GM18870 (cell line): ENCODE data around the gene BLOC1S3.

Experiments used
- ATAC-seq: cut with Tn5 transposase; IDR thresholded peaks from one replicate; pipeline ENCODE4 v1.9.1; 2021; ENCODE audit warnings: moderate library complexity; ENCODE audit not compliant: unreplicated experiment

Gene BLOC1S3

GRCh38 chr19:45160870-45161737, 17.5 kb upstream of the BLOC1S3 start, which contains the start of gene NKPD1:
TSS of gene NKPD1 (minus strand) at chr19:45160982. CDS start at chr19:45160150, 832 bp downstream.
- ATAC-seq: no peak

- no peak for ATAC-seq
These were observed 16.6 kb upstream of the BLOC1S3 start for GRCh38 chr19:45161738-45162607.

GRCh38 chr19:45162608-45163143, 15.9 kb upstream of the BLOC1S3 start:
- no peak for ATAC-seq

- no peak for ATAC-seq
These were observed 15.4 kb upstream of the BLOC1S3 start for GRCh38 chr19:45163156-45163555.

- ATAC-seq: no peak
These were observed 14.7 kb upstream of the BLOC1S3 start for GRCh38 chr19:45163751-45164460.

DNA sequence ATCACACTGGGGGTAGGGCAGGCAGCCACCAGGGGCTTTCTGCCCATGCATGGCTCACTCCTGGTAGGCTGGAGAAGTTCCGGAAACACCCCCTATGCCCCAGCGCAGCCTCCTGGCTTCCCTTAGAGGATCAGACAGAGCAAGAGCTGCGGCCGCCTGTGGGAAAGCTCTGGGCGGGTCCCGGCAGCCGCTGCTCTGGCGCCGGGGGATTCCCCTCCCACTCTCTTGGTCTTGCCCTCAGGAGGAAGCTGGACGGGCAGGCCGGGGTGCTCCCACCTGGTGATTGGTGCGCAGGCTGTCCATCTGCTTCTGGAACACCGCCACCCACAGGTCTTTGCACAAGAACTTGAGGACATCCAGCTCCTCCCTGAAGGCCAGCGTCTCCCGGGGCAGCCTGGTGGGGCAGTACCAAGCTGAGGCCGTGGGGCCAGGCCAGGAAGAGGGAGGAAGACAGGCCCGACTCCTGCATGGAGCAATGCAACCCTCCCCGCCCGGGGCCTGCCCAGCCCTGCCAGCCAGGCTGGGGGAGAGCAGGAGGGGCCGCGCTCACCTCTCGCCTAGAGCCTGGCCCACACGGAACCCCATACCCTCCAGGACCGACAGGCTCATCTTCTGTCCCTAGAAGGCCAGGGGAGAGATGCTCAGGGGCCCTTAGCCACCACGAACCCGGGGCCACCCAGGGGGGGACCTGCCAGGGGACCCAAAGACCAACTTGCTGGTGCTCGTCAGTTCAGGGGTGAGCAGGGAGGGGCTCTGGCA, 13.8 kb upstream of the BLOC1S3 start:
- ATAC-seq: no peak

- ATAC-seq: no peak
These were observed 11.8 kb upstream of the BLOC1S3 start for GRCh38 chr19:45166723-45167252.

DNA sequence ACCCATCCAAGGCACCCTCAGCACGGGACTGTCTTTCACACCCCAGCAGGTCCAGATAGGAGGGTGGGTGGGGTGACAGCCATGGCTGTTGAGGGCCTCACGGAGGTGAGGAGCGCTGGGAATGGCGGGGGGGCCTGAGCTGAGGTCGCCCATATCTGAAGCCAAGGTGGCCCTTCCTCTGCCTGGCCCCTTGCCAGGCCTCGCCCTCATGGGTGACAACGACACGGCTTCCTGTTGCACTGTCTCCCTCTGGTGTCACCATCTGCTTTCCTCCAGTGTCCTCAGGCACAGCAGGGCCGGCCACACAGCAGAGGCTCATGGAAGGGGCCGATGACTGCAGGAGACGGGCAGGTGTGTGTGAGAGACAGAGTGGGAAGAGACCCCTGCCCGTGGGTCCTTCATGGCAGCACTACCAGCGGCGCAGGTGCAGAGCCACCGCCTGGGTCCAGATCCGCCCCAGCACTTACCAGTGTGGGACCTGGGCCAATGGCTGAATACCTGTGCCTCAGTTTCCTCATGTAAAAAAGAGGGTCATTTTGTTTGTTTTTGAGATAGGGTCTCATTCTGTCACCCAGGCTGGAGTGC, 9.7 kb upstream of the BLOC1S3 start:
- ATAC-seq: no peak

GRCh38 chr19:45169602-45170001, 9.0 kb upstream of the BLOC1S3 start:
- ATAC-seq: no peak

GRCh38 chr19:45170146-45171106, 8.2 kb upstream of the BLOC1S3 start:
- ATAC-seq: no peak

DNA sequence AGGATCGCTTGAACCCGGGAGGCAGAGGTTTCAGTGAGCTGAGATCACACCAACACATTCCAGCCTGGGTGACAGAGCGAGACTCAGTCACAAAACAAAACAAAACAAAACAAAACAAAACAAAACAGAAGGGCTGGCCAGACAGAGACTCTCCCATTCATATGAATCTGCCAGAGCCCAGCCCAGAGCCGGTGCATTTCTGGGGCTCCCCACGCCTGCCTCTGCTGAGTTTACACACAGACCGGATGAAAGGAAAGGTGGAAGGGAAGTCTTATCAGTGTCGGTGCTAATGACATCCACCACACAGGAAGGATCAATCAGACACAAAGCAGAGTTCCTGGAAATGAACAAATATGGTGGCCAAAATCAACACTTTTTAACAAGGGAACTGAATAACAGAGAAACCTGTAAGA, 7.4 kb upstream of the BLOC1S3 start:
- ATAC-seq: no peak

- ATAC-seq: no peak
These were observed 6.4 kb upstream of the BLOC1S3 start for GRCh38 chr19:45172173-45172572.

DNA sequence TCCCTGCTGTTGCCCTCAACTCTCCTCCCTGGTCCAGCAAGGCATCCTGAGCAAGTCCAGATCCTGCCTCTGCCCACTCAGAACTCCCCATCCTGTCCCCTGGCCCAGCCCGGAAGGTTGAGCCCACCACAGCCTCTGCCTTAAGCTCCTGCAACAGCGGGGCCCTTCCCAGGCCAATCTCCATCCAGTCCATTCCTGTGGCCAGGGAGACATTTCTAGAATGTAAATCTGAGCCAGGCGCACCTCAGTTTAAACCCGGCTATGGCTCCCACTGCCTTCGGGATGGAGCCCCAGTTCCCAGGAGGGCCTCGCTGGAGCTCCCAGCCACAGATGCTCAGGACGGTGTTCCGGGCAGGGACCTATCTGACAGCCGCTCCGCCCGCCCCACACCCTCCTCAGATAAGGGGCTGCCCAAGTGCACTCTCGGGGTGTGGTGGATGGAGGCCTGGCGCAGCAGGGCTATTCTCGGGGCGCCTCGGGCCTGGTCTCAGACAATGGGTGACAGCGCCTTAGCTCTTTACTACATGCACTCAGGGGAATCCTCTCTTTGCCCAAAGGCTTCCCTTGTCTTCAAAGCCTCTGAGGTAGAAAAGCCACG, 5.9 kb upstream of the BLOC1S3 start:
- ATAC-seq: no peak

GRCh38 chr19:45173816-45174215, 4.8 kb upstream of the BLOC1S3 start:
- no peak for ATAC-seq

DNA sequence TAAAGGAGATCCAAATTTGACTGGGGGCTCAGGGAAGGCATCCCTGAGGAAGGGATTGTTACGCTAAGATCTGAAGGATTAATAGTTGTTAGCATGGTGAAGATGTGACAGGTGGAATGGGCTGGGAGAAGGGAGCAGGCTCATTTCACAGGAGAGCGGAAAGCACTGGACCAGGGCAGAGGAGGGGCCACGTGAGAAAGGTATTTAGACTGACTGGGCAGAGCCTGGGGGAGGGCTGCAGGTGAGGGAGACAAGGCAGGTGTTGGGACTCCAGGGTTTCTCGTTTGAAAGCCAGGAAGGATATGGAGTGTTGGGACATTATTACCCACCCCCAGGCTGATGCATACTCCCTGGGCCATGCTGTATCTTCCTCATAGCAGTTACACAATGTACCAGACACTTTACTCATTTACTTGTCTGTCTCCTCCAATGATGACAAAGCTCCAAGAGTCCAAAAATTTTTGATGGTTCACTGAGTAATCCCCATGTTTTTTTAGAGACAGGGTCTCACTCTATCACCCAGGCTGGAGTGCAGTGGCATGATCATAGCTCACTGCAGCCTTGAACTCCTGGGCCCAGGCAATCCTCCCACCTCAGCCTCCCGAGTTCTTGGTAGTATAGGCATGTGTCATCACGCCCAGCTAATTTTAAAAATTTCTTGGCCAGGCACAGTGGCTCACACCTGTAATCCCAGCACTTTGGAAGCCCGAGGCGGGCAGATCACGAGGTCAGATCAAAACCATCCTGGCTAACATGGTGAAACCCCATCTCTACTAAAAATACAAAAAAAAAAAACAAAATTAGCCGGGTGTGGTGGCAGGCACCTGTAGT, 2.9 kb upstream of the BLOC1S3 start:
- no peak for ATAC-seq

DNA sequence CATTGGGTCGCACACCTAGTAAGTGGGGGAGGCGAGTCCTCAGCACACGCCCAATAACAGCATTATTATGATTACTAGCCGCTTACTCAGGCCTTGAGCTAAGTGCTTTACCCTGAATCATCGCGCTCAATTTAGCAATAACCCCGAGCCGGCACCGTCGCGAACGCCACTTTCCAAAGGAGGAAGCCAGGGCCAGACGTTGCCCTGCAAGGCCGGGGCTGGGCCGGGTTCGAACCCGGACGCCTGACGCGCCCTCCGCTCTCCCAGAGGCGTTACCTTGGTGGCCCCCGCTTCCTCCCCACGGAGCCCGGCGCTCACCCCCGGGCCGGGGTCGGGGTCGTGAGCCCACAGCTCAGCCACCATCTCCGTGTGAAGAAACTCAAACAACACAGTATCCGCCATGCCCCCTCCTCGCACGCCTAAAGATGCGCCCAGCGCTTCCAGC, 745 bp upstream of the BLOC1S3 start, which contains the start of gene TRAPPC6A:
Gene TRAPPC6A, minus strand, starts transcription at position 421 of the 445 bp plus-strand sequence. Its CDS starts 19 bp downstream, at position 402.
- ATAC-seq: no peak
